Breast epithelium (tissue), 3 donors: Measurements from ENCODE around the gene DGKI.

Experiments used
- POLR2A ChIP-seq: fragments of 450-650 bp; IDR thresholded peaks from one replicate; pipeline ENCODE4 v1.6.1; 2016; ENCODE audit warnings: antibody characterized with exemption, mild to moderate bottlenecking, moderate library complexity
- POLR2AphosphoS5 ChIP-seq, 3 donors: sonication (generic); formaldehyde crosslinking; IDR thresholded peaks; one replicate each; pipeline ENCODE4 v1.6.1; 2017; ENCODE audit warnings: antibody characterized with exemption in 3 of 3
- TF ChIP-seq, protein P1 (sequence below), 3 donors: fragments of 450-650 bp; IDR thresholded peaks; one replicate each; pipeline ENCODE4 v1.5.1; 2016 to 2017; ENCODE audit warnings: antibody characterized with exemption in 3 of 3, mild to moderate bottlenecking in 3 of 3, moderate library complexity in 3 of 3

DNA sequence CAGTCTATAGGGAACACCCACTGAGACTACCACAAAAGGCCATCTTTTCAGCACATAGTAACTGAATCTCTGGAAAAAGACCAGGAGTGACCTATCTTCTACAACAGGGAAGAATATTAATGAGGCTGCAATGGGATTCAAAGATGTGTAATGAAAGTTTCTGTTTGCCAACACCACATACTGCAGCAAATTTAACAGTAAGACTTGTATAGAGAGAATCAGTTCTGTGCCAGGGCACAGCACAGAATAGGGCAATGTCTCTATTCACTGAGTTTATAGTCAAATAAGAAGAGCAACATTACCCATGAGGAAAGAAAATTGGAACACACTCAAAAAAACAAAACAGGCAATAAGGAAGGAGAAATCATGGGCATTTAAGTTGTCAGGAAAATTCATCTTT, 411.8 kb downstream of the DGKI start:
- TF ChIP-seq POLR2AphosphoS5 (IDR thresholded peaks at IDR 0.05): no peak
- TF ChIP-seq, protein P1, sequence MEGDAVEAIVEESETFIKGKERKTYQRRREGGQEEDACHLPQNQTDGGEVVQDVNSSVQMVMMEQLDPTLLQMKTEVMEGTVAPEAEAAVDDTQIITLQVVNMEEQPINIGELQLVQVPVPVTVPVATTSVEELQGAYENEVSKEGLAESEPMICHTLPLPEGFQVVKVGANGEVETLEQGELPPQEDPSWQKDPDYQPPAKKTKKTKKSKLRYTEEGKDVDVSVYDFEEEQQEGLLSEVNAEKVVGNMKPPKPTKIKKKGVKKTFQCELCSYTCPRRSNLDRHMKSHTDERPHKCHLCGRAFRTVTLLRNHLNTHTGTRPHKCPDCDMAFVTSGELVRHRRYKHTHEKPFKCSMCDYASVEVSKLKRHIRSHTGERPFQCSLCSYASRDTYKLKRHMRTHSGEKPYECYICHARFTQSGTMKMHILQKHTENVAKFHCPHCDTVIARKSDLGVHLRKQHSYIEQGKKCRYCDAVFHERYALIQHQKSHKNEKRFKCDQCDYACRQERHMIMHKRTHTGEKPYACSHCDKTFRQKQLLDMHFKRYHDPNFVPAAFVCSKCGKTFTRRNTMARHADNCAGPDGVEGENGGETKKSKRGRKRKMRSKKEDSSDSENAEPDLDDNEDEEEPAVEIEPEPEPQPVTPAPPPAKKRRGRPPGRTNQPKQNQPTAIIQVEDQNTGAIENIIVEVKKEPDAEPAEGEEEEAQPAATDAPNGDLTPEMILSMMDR (IDR thresholded peaks at IDR 0.05): no peak
- TF ChIP-seq POLR2A: no peak
